KMS-11 (cell line): ENCODE data around the gene SSH3.

Experiments used
- H2AFZ ChIP-seq: fragments of 200-600 bp; sonication (generic); 2 replicates; pipeline ENCODE4 v1.6.1; 2016; ENCODE audit warnings: antibody characterized with exemption, mixed run types, low read depth
- H3K27ac ChIP-seq: fragments of 200-600 bp; sonication (generic); 2 replicates; pipeline ENCODE4 v1.6.1; 2016; ENCODE audit warnings: mild to moderate bottlenecking, mixed run types
- H3K27me3 ChIP-seq: fragments of 200-600 bp; sonication (generic); 2 replicates; pipeline ENCODE4 v1.6.1; 2017; ENCODE audit warnings: mild to moderate bottlenecking, low read depth, mixed run types, moderate library complexity; ENCODE audit not compliant: insufficient read depth
- H3K36me3 ChIP-seq: fragments of 200-600 bp; sonication (generic); 2 replicates; pipeline ENCODE4 v1.6.1; 2017; ENCODE audit warnings: mild to moderate bottlenecking, mixed run types; ENCODE audit not compliant: insufficient read depth
- H3K4me1 ChIP-seq: fragments of 200-600 bp; sonication (generic); 2 replicates; pipeline ENCODE4 v1.6.1; 2016; ENCODE audit warnings: mild to moderate bottlenecking, low read depth, mixed run types; ENCODE audit not compliant: poor library complexity, severe bottlenecking
- H3K4me2 ChIP-seq: fragments of 200-600 bp; sonication (generic); 2 replicates; pipeline ENCODE4 v1.7.0; 2016; ENCODE audit warnings: mild to moderate bottlenecking, mixed run types
- H3K4me3 ChIP-seq: fragments of 200-600 bp; sonication (generic); IDR thresholded peaks from 2 replicates; pipeline ENCODE4 v1.6.1; 2017; ENCODE audit warnings: low read depth, low read length, mixed read lengths; ENCODE audit not compliant: insufficient read depth
- H3K79me2 ChIP-seq: fragments of 200-600 bp; sonication (generic); 2 replicates; pipeline ENCODE4 v1.6.1; 2016; ENCODE audit warnings: low read depth, mixed run types; ENCODE audit not compliant: insufficient read depth
- H3K9ac ChIP-seq: fragments of 200-600 bp; sonication (generic); 2 replicates; pipeline ENCODE4 v1.6.1; 2016; ENCODE audit warnings: mild to moderate bottlenecking, mixed run types
- H4K20me1 ChIP-seq: fragments of 200-600 bp; sonication (generic); 2 replicates; pipeline ENCODE4 v1.6.1; 2016; ENCODE audit warnings: mild to moderate bottlenecking, mixed run types; ENCODE audit not compliant: insufficient read depth
- CTCF ChIP-seq: fragments of 200-600 bp; sonication (generic); conservative IDR thresholded peaks from 2 replicates; pipeline ENCODE4 v1.6.1; 2017; ENCODE audit warnings: low read depth, mild to moderate bottlenecking, antibody characterized with exemption, low read length, moderate library complexity, mixed read lengths

Gene SSH3

DNA sequence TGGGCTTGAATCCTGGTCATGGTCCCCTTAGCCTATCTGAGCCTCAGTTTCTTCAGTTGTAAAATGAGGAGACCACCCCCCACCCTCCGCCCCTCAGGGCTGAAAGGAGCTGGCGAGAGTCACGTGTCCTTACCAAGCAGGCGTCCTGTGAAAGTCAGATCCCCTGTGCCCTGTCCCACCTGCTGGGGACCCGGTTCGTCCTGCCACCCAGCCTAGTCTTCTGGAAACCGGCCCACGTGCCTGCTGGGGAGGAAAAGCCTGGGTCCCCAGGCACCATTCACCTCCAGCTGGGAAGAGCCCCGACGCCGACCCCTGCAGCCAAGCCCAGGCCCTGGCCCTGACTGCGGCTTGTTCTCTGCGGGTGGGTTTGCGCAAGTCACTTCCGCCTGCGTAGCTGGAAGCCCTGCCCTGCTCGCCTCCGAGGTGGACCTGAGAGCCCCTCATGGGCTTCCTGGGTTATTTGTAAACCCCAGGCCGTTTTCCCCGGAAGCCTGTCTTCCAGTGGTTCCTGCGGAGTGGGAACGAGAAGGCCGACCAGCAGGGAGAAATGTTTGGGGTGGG lies 679 bp upstream of the SSH3 start:
- Histone ChIP-seq H3K4me3 (no peak overlapping the region), H3K36me3 (no peaks in the 10 kb centered on the region), H3K27ac (no peak overlapping the region), H3K27me3 (no peaks in the 10 kb centered on the region), H3K9ac (no peak overlapping the region), H4K20me1 (no peaks in the 10 kb centered on the region), H3K79me2 (no peaks in the 10 kb centered on the region), H3K4me2 (peak overlapping the region; percentile 54), H3K4me1 (no peaks in the 10 kb centered on the region), H2AFZ (peak overlapping the region; percentile 71; the same call in 1 of the 2 replicates)
- TF ChIP-seq CTCF: no peak

GRCh38 chr11:67303835-67304411 lies 593 bp downstream of the SSH3 start:
- no peaks in the 10 kb centered on the region for H3K36me3 ChIP-seq
- H3K4me1 ChIP-seq: no peaks in the 10 kb centered on the region
- H3K9ac ChIP-seq: peak overlapping the region; percentile 51; the same call in 1 of the 2 replicates
- no peaks in the 10 kb centered on the region for H3K79me2 ChIP-seq
- peak overlapping the region; percentile 71 for H2AFZ ChIP-seq
- no peaks in the 10 kb centered on the region for H4K20me1 ChIP-seq
- H3K27ac ChIP-seq: no peak overlapping the region
- TF ChIP-seq CTCF: no peak
- H3K4me2 ChIP-seq: peak overlapping the region; percentile 54; the same call in 1 of the 2 replicates
- no peak overlapping the region for H3K4me3 ChIP-seq
- H3K27me3 ChIP-seq: no peaks in the 10 kb centered on the region

DNA sequence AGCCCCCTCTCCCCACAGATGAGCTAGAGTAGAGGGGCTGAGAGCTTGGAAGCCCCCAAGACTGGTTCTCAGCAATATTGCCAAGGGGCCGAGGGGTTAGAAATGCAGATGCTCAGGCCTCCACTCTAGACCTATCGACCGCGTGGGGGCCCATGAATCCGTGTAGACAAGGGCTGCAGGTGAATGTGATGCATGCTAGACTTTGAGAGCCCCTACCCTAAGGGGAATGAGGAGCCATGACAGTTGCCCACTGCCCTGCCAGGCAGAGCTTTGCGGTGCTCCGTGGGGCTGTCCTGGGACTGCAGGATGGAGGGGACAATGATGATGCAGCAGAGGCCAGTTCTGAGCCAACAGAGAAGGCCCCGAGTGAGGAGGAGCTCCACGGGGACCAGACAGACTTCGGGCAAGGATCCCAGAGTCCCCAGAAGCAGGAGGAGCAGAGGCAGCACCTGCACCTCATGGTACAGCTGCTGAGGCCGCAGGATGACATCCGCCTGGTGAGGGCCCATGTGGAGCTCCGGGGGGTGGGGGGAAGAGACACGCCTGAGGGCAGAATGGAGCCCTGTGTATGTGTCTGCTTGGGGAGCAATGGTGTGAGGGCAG lies 1.3 kb downstream of the SSH3 start:
- H3K27me3 ChIP-seq: no peaks in the 10 kb centered on the region
- no peak overlapping the region for H3K9ac ChIP-seq
- H3K79me2 ChIP-seq: no peaks in the 10 kb centered on the region
- H3K4me1 ChIP-seq: no peaks in the 10 kb centered on the region
- no peak for TF ChIP-seq CTCF
- H2AFZ ChIP-seq: no peak overlapping the region
- H4K20me1 ChIP-seq: no peaks in the 10 kb centered on the region
- no peaks in the 10 kb centered on the region for H3K36me3 ChIP-seq
- H3K4me2 ChIP-seq: no peak overlapping the region
- no peak overlapping the region for H3K27ac ChIP-seq
- H3K4me3 ChIP-seq: no peak overlapping the region

GRCh38 chr11:67306769-67307544 lies 3.6 kb downstream of the SSH3 start:
- TF ChIP-seq CTCF: no peak
- Histone ChIP-seq H3K27ac (no peak overlapping the region), H3K4me3 (no peak overlapping the region), H3K4me1 (no peaks in the 10 kb centered on the region), H3K36me3 (no peaks in the 10 kb centered on the region), H3K9ac (no peak overlapping the region), H3K79me2 (no peaks in the 10 kb centered on the region), H4K20me1 (no peaks in the 10 kb centered on the region), H2AFZ (no peak overlapping the region), H3K27me3 (no peaks in the 10 kb centered on the region), H3K4me2 (no peak overlapping the region)
